Astrocyte of the cerebellum (primary cell): ENCODE measurements around the gene CPED1.
"Not testable (repeated sequence)": the region's sequence is repeated elsewhere in the genome, so short reads cannot be mapped to it uniquely, and the experiment has no call there.

Experiments
- DNase-seq: peaks from one replicate; pipeline ENCODE4 v3.0.0-alpha.2; 2011; ENCODE audit warnings: low read depth
- H3K4me3 ChIP-seq: 2 replicates; pipeline ENCODE4 v1.5.1; 2011; ENCODE audit warnings: mild to moderate bottlenecking, low read depth, low read length, moderate library complexity
- CTCF ChIP-seq: IDR thresholded peaks from 2 replicates; pipeline ENCODE4 v1.5.1; 2012; ENCODE audit warnings: low read length, low read depth, moderate library complexity, mild to moderate bottlenecking; ENCODE audit errors: missing control alignments
- in situ Hi-C: cut with HindIII; loops from 2 replicates; pipeline ENCODE4 v1.10.0; 2017; ENCODE audit warnings: low sequenced_read_pairs

CPED1 gene

GRCh38 chr7:121032645-121033460, 44.3 kb downstream of the CPED1 start:
- no peak for TF ChIP-seq CTCF
- no peak overlapping the region for H3K4me3 ChIP-seq
- in situ Hi-C loops: no loop called here
- DNase-seq: no peak

GRCh38 chr7:121034929-121035328, 46.4 kb downstream of the CPED1 start:
- DNase-seq: no peak
- TF ChIP-seq CTCF: no peak
- in situ Hi-C loops: no loop called here
- H3K4me3 ChIP-seq: no peak overlapping the region

- H3K4me3 ChIP-seq, in situ Hi-C loops, DNase-seq: not testable (repeated sequence)
Measured at GRCh38 chr7:121036776-121037175, 48.3 kb downstream of the CPED1 start.

- DNase-seq, in situ Hi-C loops, H3K4me3 ChIP-seq: not testable (repeated sequence)
Measured at GRCh38 chr7:121037329-121037728, 48.8 kb downstream of the CPED1 start.

DNA sequence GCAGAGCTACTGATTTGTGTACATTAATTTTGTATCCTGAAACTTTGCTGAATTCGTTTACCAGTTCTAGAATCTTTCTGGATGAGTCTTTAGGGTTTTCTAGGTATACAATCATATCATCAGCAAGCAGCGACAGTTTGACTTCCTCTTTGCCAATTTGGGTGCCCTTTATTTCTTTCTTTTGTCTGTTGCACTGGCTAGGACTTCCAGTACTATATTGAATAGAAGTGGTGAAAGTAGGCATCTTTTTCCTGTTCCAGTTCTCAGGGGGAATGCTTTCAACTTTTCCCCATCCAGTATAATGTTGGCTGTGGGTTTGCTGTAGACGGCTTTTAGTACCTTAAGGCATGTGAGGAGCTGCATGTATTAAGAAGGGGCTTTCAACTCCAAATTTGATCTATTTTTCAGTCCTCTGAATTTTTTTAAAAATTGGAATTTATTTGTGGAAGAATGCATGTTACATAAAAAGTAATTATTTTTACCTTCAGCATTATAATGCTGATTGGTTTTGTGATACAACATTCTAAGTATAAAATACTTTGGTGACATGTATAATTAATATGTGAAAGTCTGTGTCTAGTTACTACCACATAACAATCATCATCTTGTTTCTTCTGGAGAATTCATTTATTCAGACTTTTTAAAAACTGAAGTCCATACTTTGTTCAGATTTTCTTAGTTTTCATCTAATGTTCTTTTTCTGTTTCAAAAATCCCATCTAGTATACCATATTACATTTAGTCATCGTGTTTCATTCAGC, 49.6 kb downstream of the CPED1 start:
- TF ChIP-seq CTCF: no peak
- DNase-seq: no peak
- H3K4me3 ChIP-seq: no peak overlapping the region
- in situ Hi-C loops: no loop called here

DNA sequence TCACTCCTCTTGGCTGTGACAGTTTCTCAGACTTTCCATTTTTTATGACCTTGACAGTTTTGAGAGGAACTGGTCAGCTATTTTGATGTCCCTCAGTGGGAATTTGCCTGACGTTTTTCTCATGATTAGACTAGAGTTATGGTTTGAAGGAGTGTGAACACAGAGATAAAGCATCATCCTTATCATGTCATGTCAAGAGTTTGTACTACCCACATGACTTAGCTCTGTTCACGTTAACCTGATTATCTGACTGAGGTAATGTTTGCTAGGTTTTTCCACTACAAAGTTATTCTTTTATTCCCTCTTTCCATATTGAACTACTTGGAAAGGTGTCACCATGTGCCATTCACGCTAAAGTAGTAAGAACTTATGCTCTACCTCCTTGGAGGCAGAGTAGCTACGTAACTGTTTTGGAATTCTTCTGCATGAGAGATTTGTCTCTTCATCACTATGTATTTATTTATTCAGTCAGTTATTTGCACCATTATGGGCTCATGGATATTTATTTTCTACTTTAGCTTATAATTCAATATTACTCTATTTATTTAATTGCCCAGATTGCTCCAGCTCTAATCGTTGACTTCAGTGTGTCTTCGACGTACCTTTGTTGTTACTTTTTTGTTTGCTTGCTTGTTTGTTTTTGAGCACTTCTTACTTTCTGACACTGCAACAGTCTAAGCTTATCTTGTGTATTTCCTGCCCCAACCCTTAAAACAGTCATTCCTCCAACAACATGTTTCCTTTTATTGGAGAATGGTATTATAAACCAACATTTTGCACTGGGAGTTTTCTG, 50.4 kb downstream of the CPED1 start:
- no peak for TF ChIP-seq CTCF
- in situ Hi-C loops: no loop called here
- H3K4me3 ChIP-seq: no peak overlapping the region
- DNase-seq: no peak

DNA sequence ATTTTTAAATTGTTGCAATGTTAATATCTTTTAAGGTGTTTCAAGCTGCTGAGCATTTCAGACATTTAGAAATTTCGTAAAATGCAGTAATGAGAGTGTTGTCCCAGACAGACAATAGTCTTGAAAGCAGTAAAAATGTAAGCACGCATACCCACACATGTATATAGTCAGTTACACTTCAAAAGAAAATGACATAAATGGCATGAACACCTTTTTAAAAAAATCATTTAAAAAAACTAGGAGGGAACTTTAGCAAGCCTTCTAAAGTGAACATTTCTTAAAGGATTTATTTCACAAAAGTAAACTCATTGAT, 51.0 kb downstream of the CPED1 start:
- TF ChIP-seq CTCF: no peak
- no peak for DNase-seq
- H3K4me3 ChIP-seq: no peak overlapping the region
- in situ Hi-C loops: no loop called here
